SU-DHL-6 (cell line): ENCODE results near the gene UFD1.

ENCODE experiments used
- CTCF ChIP-seq: fragments of 200-600 bp; sonication (generic); IDR thresholded peaks from one replicate; pipeline ENCODE4 v1.5.1; 2017; ENCODE audit warnings: antibody characterized with exemption, mild to moderate bottlenecking, low read length, moderate library complexity; ENCODE audit not compliant: insufficient read depth, poor library complexity, severe bottlenecking
- EZH2phosphoT487 ChIP-seq: fragments of 200-600 bp; sonication (generic), shearing (Covaris generic); conservative IDR thresholded peaks from 2 replicates; pipeline ENCODE4 v1.6.1; 2018; ENCODE audit warnings: mild to moderate bottlenecking, antibody characterized with exemption, low read length, moderate library complexity, mixed read lengths

DNA sequence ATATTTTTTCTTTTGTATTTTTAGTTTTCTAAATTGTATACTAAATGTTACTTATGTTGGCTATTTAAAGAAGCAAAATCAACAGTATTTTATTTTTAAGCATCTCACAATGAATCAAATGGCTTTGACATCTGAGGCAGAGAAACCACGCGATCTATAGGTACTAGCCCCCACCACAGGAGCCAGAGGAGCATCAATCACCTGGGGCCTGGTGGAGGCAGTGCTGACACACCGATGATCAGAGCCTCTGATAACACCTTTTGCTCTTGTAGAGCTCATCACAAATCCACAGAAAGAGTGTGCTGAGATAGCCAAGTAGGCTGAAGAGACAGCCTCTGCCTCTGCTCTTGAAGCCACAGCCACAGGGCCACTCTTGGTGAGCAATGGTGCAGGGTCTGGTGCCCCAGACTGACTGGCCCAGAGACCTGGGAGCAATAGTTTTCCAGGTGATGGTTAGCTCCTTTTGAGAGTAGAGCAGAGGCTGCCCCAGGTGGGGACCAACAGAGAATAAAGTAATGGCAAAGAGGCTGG, 72.6 kb downstream of the UFD1 start:
- no peak for TF ChIP-seq CTCF
- TF ChIP-seq EZH2phosphoT487, result no peak
